Ovary (tissue), 3 donors: ENCODE data around the gene SLCO3A1.

Experiments used
- EP300 ChIP-seq: sonication (generic); formaldehyde crosslinking; IDR thresholded peaks from one replicate; pipeline ENCODE4 v1.6.1; 2017; ENCODE audit warnings: antibody characterized with exemption
- TF ChIP-seq, protein P1 (sequence below), 3 donors: fragments of 450-650 bp in 2 of 3; fragments of 200-600 bp in 1 of 3; IDR thresholded peaks; one replicate each; pipeline versions ENCODE4 v1.5.1 to v1.8.0; 2016 to 2022; ENCODE audit warnings: antibody characterized with exemption in 3 of 3, mild to moderate bottlenecking in 1 of 3
- donor health status: DM: no; HTN: no; CAD: no.

DNA sequence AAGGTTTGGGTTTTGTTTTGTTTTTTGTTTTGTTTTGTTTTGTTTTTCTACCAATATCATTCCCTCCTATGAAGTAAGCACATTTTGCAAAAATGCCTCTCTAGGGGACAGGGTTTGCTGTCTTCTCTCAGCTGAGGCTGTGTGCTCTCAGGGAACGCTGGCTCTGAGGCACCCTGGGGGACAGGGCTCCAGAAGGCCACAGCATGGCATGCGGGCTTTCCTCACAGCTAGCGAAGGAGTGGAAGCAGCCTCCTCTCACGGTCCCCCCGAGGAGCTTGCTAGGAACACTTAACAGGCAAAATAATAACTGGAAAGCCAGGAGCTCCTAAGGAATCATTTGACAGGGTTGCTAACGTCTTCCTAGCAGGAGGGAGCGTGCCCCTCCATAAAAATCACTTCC lies 312.5 kb downstream of the SLCO3A1 start:
- TF ChIP-seq, protein P1, sequence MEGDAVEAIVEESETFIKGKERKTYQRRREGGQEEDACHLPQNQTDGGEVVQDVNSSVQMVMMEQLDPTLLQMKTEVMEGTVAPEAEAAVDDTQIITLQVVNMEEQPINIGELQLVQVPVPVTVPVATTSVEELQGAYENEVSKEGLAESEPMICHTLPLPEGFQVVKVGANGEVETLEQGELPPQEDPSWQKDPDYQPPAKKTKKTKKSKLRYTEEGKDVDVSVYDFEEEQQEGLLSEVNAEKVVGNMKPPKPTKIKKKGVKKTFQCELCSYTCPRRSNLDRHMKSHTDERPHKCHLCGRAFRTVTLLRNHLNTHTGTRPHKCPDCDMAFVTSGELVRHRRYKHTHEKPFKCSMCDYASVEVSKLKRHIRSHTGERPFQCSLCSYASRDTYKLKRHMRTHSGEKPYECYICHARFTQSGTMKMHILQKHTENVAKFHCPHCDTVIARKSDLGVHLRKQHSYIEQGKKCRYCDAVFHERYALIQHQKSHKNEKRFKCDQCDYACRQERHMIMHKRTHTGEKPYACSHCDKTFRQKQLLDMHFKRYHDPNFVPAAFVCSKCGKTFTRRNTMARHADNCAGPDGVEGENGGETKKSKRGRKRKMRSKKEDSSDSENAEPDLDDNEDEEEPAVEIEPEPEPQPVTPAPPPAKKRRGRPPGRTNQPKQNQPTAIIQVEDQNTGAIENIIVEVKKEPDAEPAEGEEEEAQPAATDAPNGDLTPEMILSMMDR (IDR thresholded peaks at IDR 0.05) = no peak
- no peak for TF ChIP-seq EP300
